ENCODE results near the gene KRT71.

DNA sequence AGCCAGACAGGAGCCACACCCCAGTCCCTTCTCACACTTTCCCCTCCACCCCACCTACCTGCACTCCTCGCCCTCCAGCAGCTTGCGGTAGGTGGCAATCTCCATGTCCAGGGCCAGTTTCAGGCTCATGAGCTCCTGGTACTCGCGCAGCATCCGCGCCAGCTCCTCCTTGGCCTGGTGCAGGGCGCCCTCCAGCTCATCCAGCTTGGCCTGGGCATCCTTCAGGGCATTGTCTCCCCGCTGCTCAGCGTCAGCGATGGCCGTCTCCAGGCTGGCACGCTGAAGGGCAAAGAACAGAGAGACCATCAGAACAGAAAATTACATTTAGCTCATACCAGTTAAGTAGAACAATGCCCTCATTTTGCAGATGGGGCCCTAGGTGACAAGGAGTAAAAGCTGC lies 15.2 kb upstream of the KRT71 start:
- TF ChIP-seq, protein P1, sequence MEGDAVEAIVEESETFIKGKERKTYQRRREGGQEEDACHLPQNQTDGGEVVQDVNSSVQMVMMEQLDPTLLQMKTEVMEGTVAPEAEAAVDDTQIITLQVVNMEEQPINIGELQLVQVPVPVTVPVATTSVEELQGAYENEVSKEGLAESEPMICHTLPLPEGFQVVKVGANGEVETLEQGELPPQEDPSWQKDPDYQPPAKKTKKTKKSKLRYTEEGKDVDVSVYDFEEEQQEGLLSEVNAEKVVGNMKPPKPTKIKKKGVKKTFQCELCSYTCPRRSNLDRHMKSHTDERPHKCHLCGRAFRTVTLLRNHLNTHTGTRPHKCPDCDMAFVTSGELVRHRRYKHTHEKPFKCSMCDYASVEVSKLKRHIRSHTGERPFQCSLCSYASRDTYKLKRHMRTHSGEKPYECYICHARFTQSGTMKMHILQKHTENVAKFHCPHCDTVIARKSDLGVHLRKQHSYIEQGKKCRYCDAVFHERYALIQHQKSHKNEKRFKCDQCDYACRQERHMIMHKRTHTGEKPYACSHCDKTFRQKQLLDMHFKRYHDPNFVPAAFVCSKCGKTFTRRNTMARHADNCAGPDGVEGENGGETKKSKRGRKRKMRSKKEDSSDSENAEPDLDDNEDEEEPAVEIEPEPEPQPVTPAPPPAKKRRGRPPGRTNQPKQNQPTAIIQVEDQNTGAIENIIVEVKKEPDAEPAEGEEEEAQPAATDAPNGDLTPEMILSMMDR (IDR thresholded peaks at IDR 0.05; ENCODE audit: low read depth, low read length) = no peak
- no peak for TF ChIP-seq POLR2A (IDR thresholded peaks at IDR 0.05; ENCODE audit: extremely low read depth, insufficient read length)
- no peak for TF ChIP-seq MYC (IDR thresholded peaks at IDR 0.05; ENCODE audit: low read depth, low read length)
